GM23338 (cell line): ENCODE measurements around the gene FARS2. TPM values are rescaled to one million over a fixed set of nuclear protein-coding genes. Genes with fewer than 3 reads are reported as not detected.

Experiments
- ATAC-seq: fragments of 200-7000 bp; cut with Tn5 transposase; 3 replicates; pipeline ENCODE4 v1.9.1; 2020
- DNase-seq: peaks from one replicate; pipeline ENCODE4 v3.0.0-alpha.2; 2015; ENCODE audit warnings: low spot score
- H2AFZ ChIP-seq: fragments of 200-600 bp; sonication (generic); 2 replicates; pipeline ENCODE4 v1.8.0; 2016; ENCODE audit warnings: antibody characterized with exemption, mild to moderate bottlenecking, moderate library complexity
- H3F3A ChIP-seq: fragments of 200-600 bp; sonication (generic); replicated peaks from 2 replicates; pipeline ENCODE4 v1.8.0; 2017; ENCODE audit warnings: antibody characterized with exemption, mixed run types, low read depth
- H3K27ac ChIP-seq: fragments of 200-600 bp; sonication (generic); 2 replicates; pipeline ENCODE4 v1.6.1; 2016; ENCODE audit warnings: low read depth
- H3K27me3 ChIP-seq: fragments of 200-600 bp; sonication (generic); 2 replicates; pipeline ENCODE4 v1.8.0; 2016; ENCODE audit warnings: mild to moderate bottlenecking, mixed run types, moderate library complexity; ENCODE audit not compliant: insufficient read depth
- H3K36me3 ChIP-seq: fragments of 200-600 bp; sonication (generic); 2 replicates; pipeline ENCODE4 v1.8.0; 2016; ENCODE audit warnings: mild to moderate bottlenecking; ENCODE audit not compliant: insufficient read depth
- H3K4me1 ChIP-seq: fragments of 200-600 bp; sonication (generic); 2 replicates; pipeline ENCODE4 v1.8.0; 2016; ENCODE audit warnings: mild to moderate bottlenecking, moderate library complexity; ENCODE audit not compliant: insufficient read depth
- H3K4me2 ChIP-seq: fragments of 200-600 bp; sonication (generic); 2 replicates; pipeline ENCODE4 v1.7.1; 2017; ENCODE audit warnings: mixed run types
- H3K4me3 ChIP-seq: fragments of 200-600 bp; sonication (generic); 2 replicates; pipeline ENCODE4 v1.6.1; 2016; ENCODE audit warnings: mixed run types
- H3K79me2 ChIP-seq: fragments of 200-600 bp; sonication (generic); replicated peaks from 2 replicates; pipeline ENCODE4 v1.8.0; 2017; ENCODE audit warnings: mild to moderate bottlenecking; ENCODE audit not compliant: insufficient read depth
- H3K9me2 ChIP-seq: fragments of 200-600 bp; sonication (generic); 2 replicates; pipeline ENCODE4 v1.8.0; 2017; ENCODE audit not compliant: insufficient read depth
- H4K20me1 ChIP-seq: fragments of 200-600 bp; sonication (generic); replicated peaks from 2 replicates; pipeline ENCODE4 v1.8.0; 2017; ENCODE audit warnings: mild to moderate bottlenecking; ENCODE audit not compliant: insufficient read depth
- H3K27ac Mint-ChIP-seq: 2 replicates; pipeline ENCODE4 v1.8.0; 2020; ENCODE audit warnings: inconsistent platforms, mild to moderate bottlenecking, moderate library complexity, mixed read lengths
- H3K27me3 Mint-ChIP-seq: 3 replicates; pipeline ENCODE4 v1.8.0; 2022; ENCODE audit warnings: low read depth, mild to moderate bottlenecking, moderate library complexity, mixed read lengths, inconsistent platforms; ENCODE audit not compliant: insufficient read depth, poor library complexity
- H3K36me3 Mint-ChIP-seq: 3 replicates; pipeline ENCODE4 v1.8.0; 2021; ENCODE audit warnings: low read depth, mild to moderate bottlenecking, inconsistent platforms, moderate library complexity, mixed read lengths
- H3K4me1 Mint-ChIP-seq: 3 replicates; pipeline ENCODE4 v1.8.0; 2020; ENCODE audit warnings: mild to moderate bottlenecking, inconsistent platforms, mixed read lengths
- H3K4me3 Mint-ChIP-seq: 3 replicates; pipeline ENCODE4 v1.8.0; 2021; ENCODE audit warnings: moderate library complexity, mild to moderate bottlenecking, inconsistent platforms, mixed read lengths
- H3K9me3 Mint-ChIP-seq: 3 replicates; pipeline ENCODE4 v1.8.0; 2020; ENCODE audit warnings: moderate library complexity, mild to moderate bottlenecking, inconsistent platforms, mixed read lengths
- CREB1 ChIP-seq: fragments of 250-450 bp; sonication (Bioruptor Pico); IDR thresholded peaks from 2 replicates; pipeline ENCODE4 v1.5.0; 2020; ENCODE audit warnings: low read depth, mild to moderate bottlenecking, moderate library complexity
- CTCF ChIP-seq, 2 experiments: fragments of 200-600 bp in 1 of 2; sonication (generic) in 1 of 2; conservative IDR thresholded peaks; 2 replicates each; pipeline versions ENCODE4 v1.5.1 to v1.6.1; 2016 to 2017; ENCODE audit warnings: antibody characterized with exemption in 2 of 2, low read depth in 2 of 2, mild to moderate bottlenecking in 2 of 2, moderate library complexity in 1 of 2
- ETS1 ChIP-seq: IDR thresholded peaks from 2 replicates; pipeline ENCODE4 v1.6.1; 2016; ENCODE audit warnings: antibody characterized with exemption
- EZH2 ChIP-seq: fragments of 200-600 bp; sonication (generic); IDR thresholded peaks from one replicate; pipeline ENCODE4 v1.8.0; 2017; ENCODE audit warnings: antibody characterized with exemption, mild to moderate bottlenecking, low read depth; ENCODE audit not compliant: unreplicated experiment
- JUNB ChIP-seq: IDR thresholded peaks from one replicate; pipeline ENCODE4 v1.6.1; 2016; ENCODE audit warnings: antibody characterized with exemption; ENCODE audit not compliant: unreplicated experiment
- NANOG ChIP-seq: IDR thresholded peaks from 2 replicates; pipeline ENCODE4 v1.6.1; 2016; ENCODE audit warnings: antibody characterized with exemption, borderline replicate concordance
- STAT1 ChIP-seq: IDR thresholded peaks from one replicate; pipeline ENCODE4 v1.6.1; 2016; ENCODE audit warnings: antibody characterized with exemption; ENCODE audit not compliant: unreplicated experiment
- ZNF331 ChIP-seq: fragments of 250-450 bp; sonication (Bioruptor Pico); IDR thresholded peaks from 2 replicates; pipeline ENCODE4 v1.5.0; 2020; ENCODE audit warnings: low read depth, mild to moderate bottlenecking, moderate library complexity
- ZNF462 ChIP-seq: fragments of 250-450 bp; sonication (Bioruptor Pico); IDR thresholded peaks from 2 replicates; pipeline ENCODE4 v1.5.0; 2020; ENCODE audit warnings: mild to moderate bottlenecking, moderate library complexity
- polyA plus RNA-seq: library from polyadenylated mRNA; unstranded; fragments of >200 nt; fragmentation: Nextera tagmentation; extraction: Ambion mirVana; gene quantifications from 2 replicates; pipeline ENCODE4 v1.2.1, GENCODE V29; 2016
- total RNA-seq: library from RNA; depleted of rRNA; stranded (reverse); fragments of >200 nt; shearing (Covaris generic); gene quantifications from 2 replicates; pipeline ENCODE4 v1.2.3, GENCODE V29; 2014

Gene FARS2
- total and polyA plus RNA-seq, 2 experiments from 2014 or later: 7.6 to 19.0 TPM

DNA sequence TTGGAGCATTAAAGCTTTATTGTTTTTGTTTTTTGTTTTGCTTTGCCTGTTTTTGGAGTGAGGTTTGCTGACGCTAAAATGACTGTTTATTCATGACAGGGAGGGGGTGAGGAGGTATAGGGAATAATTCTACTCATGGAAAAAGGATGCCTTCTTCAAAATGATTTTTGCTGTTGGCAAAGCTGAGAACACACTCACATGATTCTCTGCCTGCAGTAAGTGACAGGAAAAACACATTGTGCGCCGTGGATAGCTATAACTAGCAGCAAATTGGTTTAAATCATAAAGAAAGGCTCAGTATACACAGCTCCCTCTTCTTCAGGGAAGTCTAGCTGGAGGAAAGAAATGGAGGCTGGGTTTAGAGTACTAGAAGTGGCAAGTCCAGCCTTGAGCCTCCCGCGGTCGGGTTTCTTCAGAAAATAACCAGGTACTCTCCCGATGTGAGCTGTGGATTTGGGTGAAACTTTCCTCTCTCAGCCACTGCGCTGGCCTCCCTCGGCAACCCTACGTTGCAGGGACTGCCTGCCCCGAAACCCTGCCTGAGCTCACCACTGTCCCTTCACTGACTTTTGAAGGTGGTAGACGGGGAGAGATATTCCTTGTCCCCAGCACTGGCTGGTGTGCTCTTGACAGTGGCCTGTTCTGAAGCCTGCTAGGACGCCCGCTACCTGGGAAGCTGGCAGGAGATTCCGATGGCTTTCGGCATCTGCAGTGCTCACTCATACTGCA is 467.2 kb downstream of the FARS2 start:
- no peak overlapping the region for H3K4me2 ChIP-seq
- Mint-ChIP-seq H3K4me3 (no peak overlapping the region), H3K27me3 (peaks cover 3% of the 10 kb centered on the region), H3K9me3 (no peaks in the 10 kb centered on the region), H3K27ac (no peak overlapping the region), H3K36me3 (no peaks in the 10 kb centered on the region), H3K4me1 (peaks cover 29% of the 10 kb centered on the region)
- no peaks in the 10 kb centered on the region for H3K79me2 ChIP-seq
- H3K9me2 ChIP-seq: no peaks in the 10 kb centered on the region
- ATAC-seq (no peak), DNase-seq (no peak)
- no peak overlapping the region for H3K4me3 ChIP-seq
- no peaks in the 10 kb centered on the region for H4K20me1 ChIP-seq
- H3F3A ChIP-seq: no peaks in the 10 kb centered on the region
- peaks cover 3% of the 10 kb centered on the region for H3K4me1 ChIP-seq
- H3K36me3 ChIP-seq: no peaks in the 10 kb centered on the region
- no peaks in the 10 kb centered on the region for H3K27me3 ChIP-seq
- H3K27ac ChIP-seq: no peak overlapping the region
- no peak overlapping the region for H2AFZ ChIP-seq
- TF ChIP-seq ETS1: no peak
- no peak for TF ChIP-seq EZH2
- no peak for TF ChIP-seq ZNF462 (CRISPR knock-in tag)
- TF ChIP-seq CREB1: no peak
- TF ChIP-seq ZNF331 (CRISPR knock-in tag): no peak
- no peak for TF ChIP-seq CTCF (conservative IDR thresholded peaks at IDR 0.05; ENCODE audit: low read depth in 2 of 2)
- TF ChIP-seq STAT1: no peak
- TF ChIP-seq JUNB: no peak
- TF ChIP-seq NANOG: no peak
